ENCODE data around the gene FLNB. TPM values are rescaled to one million over a fixed set of nuclear protein-coding genes. Genes with fewer than 3 reads are reported as not detected.

Gene FLNB
- total RNA-seq, 2 donors from 2014 or later: 212 to 221 TPM

DNA sequence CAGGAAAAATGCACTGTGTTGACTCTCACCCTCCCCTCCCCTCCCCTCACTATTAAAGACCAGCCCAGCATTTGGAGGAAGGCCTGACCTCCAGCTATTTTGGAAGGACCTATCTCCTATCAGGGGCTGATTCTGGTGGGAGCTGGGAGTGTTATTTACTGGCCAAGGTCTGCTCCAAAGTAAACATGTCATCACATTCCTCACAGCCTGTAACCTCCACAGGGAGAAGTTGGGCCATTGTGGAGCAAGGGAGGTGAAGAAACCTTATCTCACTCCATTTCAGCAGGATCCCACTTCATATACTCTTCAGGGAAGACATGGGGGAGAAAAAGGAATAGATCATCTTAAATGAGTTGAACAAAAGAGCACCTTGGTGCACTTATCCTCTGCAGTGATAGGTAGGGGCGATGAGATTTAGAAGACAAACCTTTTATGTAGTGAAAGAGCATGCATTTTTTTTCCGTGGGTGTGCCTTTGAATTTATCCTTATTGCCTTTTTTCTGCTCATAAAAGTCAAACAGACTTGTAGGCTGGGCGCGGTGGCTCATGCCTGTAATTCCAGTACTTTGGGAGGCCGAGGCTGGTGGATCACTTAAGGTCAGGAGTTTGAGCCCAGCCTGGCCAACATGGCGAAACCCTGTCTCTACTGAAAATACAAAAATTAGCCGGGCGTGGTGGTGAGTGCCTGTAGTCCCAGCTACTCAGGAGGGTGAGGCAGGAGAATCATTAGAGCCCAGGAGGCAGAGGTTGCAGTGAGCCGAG, 15.6 kb upstream of the FLNB start:
- Histone ChIP-seq H3K9ac (ENCODE audit: extremely low read depth, low read length, poor library complexity, severe bottlenecking) (peak overlapping the region; percentile 44), H3K27me3 (ENCODE audit: control insufficient read depth, insufficient read depth, low read length, poor library complexity, severe bottlenecking) (no peaks in the 10 kb centered on the region), H3K9me3 (ENCODE audit: control insufficient read depth, low read length) (no peaks in the 10 kb centered on the region), H3K4me3 (ENCODE audit: low read length) (no peak overlapping the region), H3K36me3 (ENCODE audit: control insufficient read depth, insufficient read depth, low read length) (no peaks in the 10 kb centered on the region), H3K27ac (ENCODE audit: low read depth, low read length) (no peak overlapping the region), H3K4me1 (ENCODE audit: control insufficient read depth, insufficient read depth, low read length) (peaks cover 12% of the 10 kb centered on the region)
- TF ChIP-seq, protein P1, sequence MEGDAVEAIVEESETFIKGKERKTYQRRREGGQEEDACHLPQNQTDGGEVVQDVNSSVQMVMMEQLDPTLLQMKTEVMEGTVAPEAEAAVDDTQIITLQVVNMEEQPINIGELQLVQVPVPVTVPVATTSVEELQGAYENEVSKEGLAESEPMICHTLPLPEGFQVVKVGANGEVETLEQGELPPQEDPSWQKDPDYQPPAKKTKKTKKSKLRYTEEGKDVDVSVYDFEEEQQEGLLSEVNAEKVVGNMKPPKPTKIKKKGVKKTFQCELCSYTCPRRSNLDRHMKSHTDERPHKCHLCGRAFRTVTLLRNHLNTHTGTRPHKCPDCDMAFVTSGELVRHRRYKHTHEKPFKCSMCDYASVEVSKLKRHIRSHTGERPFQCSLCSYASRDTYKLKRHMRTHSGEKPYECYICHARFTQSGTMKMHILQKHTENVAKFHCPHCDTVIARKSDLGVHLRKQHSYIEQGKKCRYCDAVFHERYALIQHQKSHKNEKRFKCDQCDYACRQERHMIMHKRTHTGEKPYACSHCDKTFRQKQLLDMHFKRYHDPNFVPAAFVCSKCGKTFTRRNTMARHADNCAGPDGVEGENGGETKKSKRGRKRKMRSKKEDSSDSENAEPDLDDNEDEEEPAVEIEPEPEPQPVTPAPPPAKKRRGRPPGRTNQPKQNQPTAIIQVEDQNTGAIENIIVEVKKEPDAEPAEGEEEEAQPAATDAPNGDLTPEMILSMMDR (conservative IDR thresholded peaks at IDR 0.05): no peak
- DNase-seq: peak; percentile 84
- whole genome bisulfite sequencing, 2 experiments (ENCODE audit: insufficient coverage in 1 of 2, insufficient read length in 1 of 2): 68 to 78% methylated on average over 9 of the region's 9 CpGs
- Mint-ChIP-seq H3K4me1 (peaks cover 17% of the 10 kb centered on the region), H3K36me3 (ENCODE audit: low read depth) (no peaks in the 10 kb centered on the region), H3K4me3 (peak overlapping the region; percentile 42), H3K9me3 (no peaks in the 10 kb centered on the region), H3K27me3 (ENCODE audit: insufficient read depth) (no peaks in the 10 kb centered on the region), H3K27ac (peak overlapping the region; percentile 98)

DNA sequence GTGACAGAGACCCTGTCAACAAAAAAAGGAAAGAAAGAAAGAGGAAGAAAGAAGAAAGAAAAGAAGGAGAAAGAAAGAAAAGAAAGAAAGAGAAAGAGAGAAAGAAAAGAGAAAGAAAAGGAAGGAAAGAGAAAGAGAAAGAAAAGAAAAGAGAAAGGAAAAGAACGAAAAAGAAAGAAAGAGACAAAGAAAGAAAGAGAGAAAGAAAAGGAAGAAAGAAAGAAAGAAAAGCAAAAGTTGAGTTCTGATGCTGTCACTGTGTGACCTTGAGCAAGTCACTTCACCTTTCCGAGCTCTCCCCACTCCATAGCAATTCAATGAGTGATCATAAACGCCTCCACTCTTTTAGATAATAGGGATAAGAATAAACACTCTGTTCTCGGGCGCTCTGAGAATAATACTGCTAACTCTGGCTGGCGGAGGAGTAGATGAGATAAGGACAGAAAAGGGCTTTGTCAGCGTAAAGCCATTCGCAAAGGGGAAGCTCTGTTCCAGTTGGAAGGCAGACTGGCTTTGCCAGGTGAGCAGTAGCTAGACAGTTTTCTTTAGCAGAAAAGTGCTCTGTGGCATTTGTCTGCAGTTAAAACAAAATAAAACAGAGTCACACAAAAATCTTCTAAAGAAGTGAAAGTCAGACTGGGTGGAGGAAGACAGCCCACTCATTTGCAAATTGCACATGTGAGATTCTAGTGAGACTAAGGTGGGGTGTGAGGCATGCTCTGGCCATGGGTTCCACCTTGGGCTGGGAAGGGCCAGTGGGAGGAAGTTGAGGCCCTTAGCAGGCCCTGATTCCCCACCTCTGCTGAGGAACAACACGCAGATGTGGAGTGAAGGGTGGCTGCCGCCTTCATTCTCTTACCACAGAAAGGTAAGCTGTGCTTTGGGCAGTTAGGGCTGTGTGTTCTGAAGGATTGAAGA, 9.6 kb upstream of the FLNB start:
- peaks cover 15% of the 10 kb centered on the region for H3K4me1 ChIP-seq (ENCODE audit: control insufficient read depth, insufficient read depth, low read length)
- no peaks in the 10 kb centered on the region for H3K36me3 ChIP-seq (ENCODE audit: control insufficient read depth, insufficient read depth, low read length)
- no peak overlapping the region for H3K27ac ChIP-seq (ENCODE audit: low read depth, low read length)
- no peak overlapping the region for H3K4me3 Mint-ChIP-seq
- H3K36me3 Mint-ChIP-seq (ENCODE audit: low read depth): no peaks in the 10 kb centered on the region
- peaks cover 25% of the 10 kb centered on the region for H3K4me1 Mint-ChIP-seq
- no peaks in the 10 kb centered on the region for H3K27me3 Mint-ChIP-seq (ENCODE audit: insufficient read depth)
- no peaks in the 10 kb centered on the region for H3K27me3 ChIP-seq (ENCODE audit: control insufficient read depth, insufficient read depth, low read length, poor library complexity, severe bottlenecking)
- 64% methylated on average over 6 to 10 of the region's 10 CpGs for WGBS, 2 experiments (ENCODE audit: insufficient coverage in 1 of 2, insufficient read length in 1 of 2)
- no peaks in the 10 kb centered on the region for H3K9me3 ChIP-seq (ENCODE audit: control insufficient read depth, low read length)
- no peak for DNase-seq
- TF ChIP-seq, protein P1 (conservative IDR thresholded peaks at IDR 0.05): no peak
- H3K4me3 ChIP-seq (ENCODE audit: low read length): no peak overlapping the region
- H3K27ac Mint-ChIP-seq: peak overlapping the region; percentile 68
- no peaks in the 10 kb centered on the region for H3K9me3 Mint-ChIP-seq
- no peak overlapping the region for H3K9ac ChIP-seq (ENCODE audit: extremely low read depth, low read length, poor library complexity, severe bottlenecking)

DNA sequence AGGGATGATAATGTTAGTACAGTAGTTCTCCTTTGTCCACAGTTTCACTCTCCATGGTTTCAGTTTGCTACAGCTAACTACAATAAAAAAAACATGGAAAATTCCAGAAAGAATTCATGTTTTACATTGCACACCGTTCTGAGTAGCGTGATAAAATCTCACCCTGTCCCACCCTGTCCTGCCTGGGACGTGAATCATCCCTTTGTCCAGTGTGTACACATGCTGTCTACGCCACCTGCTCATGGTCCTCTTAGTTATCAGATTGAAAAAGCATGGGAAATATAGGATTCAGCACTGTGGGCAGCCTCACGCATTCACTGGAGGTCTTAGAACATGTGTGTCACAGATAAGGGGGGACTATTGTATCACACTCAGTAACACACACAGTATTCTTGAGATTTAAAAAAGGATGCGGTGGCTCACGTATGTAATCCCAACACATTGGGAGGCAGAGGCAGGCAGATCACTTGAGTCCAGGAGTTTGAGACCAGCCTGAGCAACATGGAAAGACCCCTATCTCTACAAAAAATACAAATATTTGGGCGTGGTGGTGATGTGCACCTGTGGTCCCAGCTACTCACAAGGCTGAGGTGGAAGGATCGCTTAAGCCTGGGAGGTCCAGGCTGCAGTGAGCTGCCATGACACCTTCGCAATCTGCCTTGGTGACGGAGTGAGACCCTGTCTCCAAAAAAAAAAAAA, 8.7 kb upstream of the FLNB start:
- Mint-ChIP-seq H3K4me1 (peaks cover 20% of the 10 kb centered on the region), H3K27me3 (ENCODE audit: insufficient read depth) (no peaks in the 10 kb centered on the region), H3K36me3 (ENCODE audit: low read depth) (no peaks in the 10 kb centered on the region), H3K27ac (peak overlapping the region; percentile 50), H3K9me3 (no peaks in the 10 kb centered on the region), H3K4me3 (no peak overlapping the region)
- no peak overlapping the region for H3K9ac ChIP-seq (ENCODE audit: extremely low read depth, low read length, poor library complexity, severe bottlenecking)
- H3K4me3 ChIP-seq (ENCODE audit: low read length): no peak overlapping the region
- peaks cover 9% of the 10 kb centered on the region for H3K4me1 ChIP-seq (ENCODE audit: control insufficient read depth, insufficient read depth, low read length)
- no peaks in the 10 kb centered on the region for H3K9me3 ChIP-seq (ENCODE audit: control insufficient read depth, low read length)
- TF ChIP-seq, protein P1 (conservative IDR thresholded peaks at IDR 0.05): no peak
- no peaks in the 10 kb centered on the region for H3K27me3 ChIP-seq (ENCODE audit: control insufficient read depth, insufficient read depth, low read length, poor library complexity, severe bottlenecking)
- 90 to 93% methylated on average over 6 to 11 of the region's 11 CpGs for WGBS, 2 experiments (ENCODE audit: insufficient coverage in 1 of 2, insufficient read length in 1 of 2)
- no peaks in the 10 kb centered on the region for H3K36me3 ChIP-seq (ENCODE audit: control insufficient read depth, insufficient read depth, low read length)
- DNase-seq: peak; percentile 53
- no peak overlapping the region for H3K27ac ChIP-seq (ENCODE audit: low read depth, low read length)
